Mammary microvascular endothelial cell (primary cell): ENCODE measurements around the gene NANS. TPM values are rescaled to one million over a fixed set of nuclear protein-coding genes. Genes with fewer than 3 reads are reported as not detected.

Source experiments
- total RNA-seq: library from RNA; depleted of rRNA; stranded (reverse); fragments of >200 nt; gene quantifications from 2 replicates; pipeline ENCODE4 v1.2.3, GENCODE V29; 2015

The NANS gene
- 135 and 161 TPM in 2 replicates for total RNA-seq

GRCh38 chr9:98056269-98057137 lies at the start of gene NANS:
Gene NANS, plus strand, starts transcription at chr9:98056732. Its CDS starts 77 bp downstream, at chr9:98056809.

GRCh38 chr9:98118640-98119601 lies 62.4 kb downstream of the NANS start, which contains the start of gene TRIM14:
Gene TRIM14, minus strand, starts transcription at chr9:98119222. Its CDS starts 34 bp downstream, at chr9:98119188.

Other genes starting within 250 kb of the NANS start
- gene FOXE1, start 203.5 kb upstream of the NANS start, total RNA-seq, result not detected in 2 replicates
- 10.6 and 17.9 TPM in 2 replicates for gene TRMO, start 134.2 kb upstream of the NANS start, total RNA-seq
- not detected in 2 replicates for gene HEMGN, start 118.6 kb upstream of the NANS start, total RNA-seq
- gene ANP32B, start 73.4 kb upstream of the NANS start, total RNA-seq, result 17.0 and 17.7 TPM in 2 replicates
- gene TRIM14, start 62.5 kb downstream of the NANS start, total RNA-seq, result 19.2 and 21.5 TPM in 2 replicates
- gene CORO2A, start 135.9 kb downstream of the NANS start, total RNA-seq, result 0.84 and 1.1 TPM in 2 replicates
- 14.1 and 15.3 TPM in 2 replicates for gene TBC1D2, start 198.9 kb downstream of the NANS start, total RNA-seq